Neural cell (in vitro differentiated cells): ENCODE data around the gene CBX2. TPM values are rescaled to one million over a fixed set of nuclear protein-coding genes. Genes with fewer than 3 reads are reported as not detected.

ENCODE experiments used
- H2AFZ ChIP-seq: fragments of 200-600, 300-800 bp; sonication (generic), shearing (Covaris generic); 2 replicates; pipeline ENCODE4 v1.6.0; 2014; ENCODE audit warnings: low read depth, mild to moderate bottlenecking, antibody characterized with exemption, low read length, moderate library complexity
- H3F3A ChIP-seq: fragments of 200-600 bp; shearing (Covaris generic); 2 replicates; pipeline ENCODE4 v1.6.1; 2016; ENCODE audit warnings: mild to moderate bottlenecking, moderate library complexity, mixed read lengths, antibody characterized with exemption, low read length; ENCODE audit not compliant: insufficient read depth, poor library complexity, severe bottlenecking
- H3K27ac ChIP-seq: fragments of 200-600, 300-800 bp; sonication (generic), shearing (Covaris generic); 2 replicates; pipeline ENCODE4 v1.5.1; 2014; ENCODE audit warnings: mild to moderate bottlenecking, low read length, moderate library complexity
- H3K27me3 ChIP-seq: fragments of 300-800, 200-600 bp; sonication (generic), shearing (Covaris generic); 2 replicates; pipeline ENCODE4 v1.6.0; 2014; ENCODE audit warnings: mild to moderate bottlenecking, low read depth, low read length, moderate library complexity; ENCODE audit not compliant: insufficient read depth
- H3K36me3 ChIP-seq: fragments of 300-800, 200-600 bp; sonication (generic), shearing (Covaris generic); 2 replicates; pipeline ENCODE4 v1.5.1; 2014; ENCODE audit warnings: mild to moderate bottlenecking, antibody characterized with exemption, low read length, moderate library complexity; ENCODE audit not compliant: insufficient read depth
- H3K4me2 ChIP-seq: fragments of 300-800, 200-600 bp; sonication (generic), shearing (Covaris generic); 2 replicates; pipeline ENCODE4 v1.6.0; 2014; ENCODE audit warnings: mild to moderate bottlenecking, low read length
- H3K4me3 ChIP-seq: fragments of 300-800, 200-600 bp; sonication (generic), shearing (Covaris generic); 2 replicates; pipeline ENCODE4 v1.5.1; 2014; ENCODE audit warnings: mild to moderate bottlenecking, low read length, moderate library complexity
- H3K79me2 ChIP-seq: fragments of 200-600 bp; shearing (Covaris generic); replicated peaks from 2 replicates; pipeline ENCODE4 v1.6.0; 2014; ENCODE audit warnings: mild to moderate bottlenecking, low read length, moderate library complexity; ENCODE audit not compliant: insufficient read depth
- H3K9ac ChIP-seq: fragments of 300-800, 200-600 bp; sonication (generic), shearing (Covaris generic); 2 replicates; pipeline ENCODE4 v1.6.1; 2016; ENCODE audit warnings: mild to moderate bottlenecking, low read length, mixed read lengths
- H3K9me2 ChIP-seq: fragments of 200-600 bp; shearing (Covaris generic); 2 replicates; pipeline ENCODE4 v1.6.1; 2016; ENCODE audit warnings: mild to moderate bottlenecking, low read length, mixed read lengths; ENCODE audit not compliant: insufficient read depth
- H3K9me3 ChIP-seq: fragments of 200-600, 300-800 bp; sonication (generic), shearing (Covaris generic); 2 replicates; pipeline ENCODE4 v1.6.1; 2016; ENCODE audit warnings: mild to moderate bottlenecking, mixed run types, low read length, moderate library complexity, mixed read lengths
- H4K20me1 ChIP-seq: fragments of 200-600 bp; shearing (Covaris generic); 2 replicates; pipeline ENCODE4 v1.6.1; 2016; ENCODE audit warnings: mild to moderate bottlenecking, mixed run types; ENCODE audit not compliant: insufficient read depth
- EP300 ChIP-seq: fragments of 450-650 bp; conservative IDR thresholded peaks from 2 replicates; pipeline ENCODE4 v1.6.1; 2014; ENCODE audit warnings: antibody characterized with exemption, mild to moderate bottlenecking, moderate library complexity; ENCODE audit not compliant: poor library complexity, severe bottlenecking
- EZH2 ChIP-seq: fragments of 200-600, 300-800 bp; shearing (Covaris generic), sonication (generic); IDR thresholded peaks from 2 replicates; pipeline ENCODE4 v1.6.1; 2014; ENCODE audit warnings: antibody characterized with exemption, low read length, borderline replicate concordance, mild to moderate bottlenecking; ENCODE audit not compliant: insufficient read depth, poor library complexity, severe bottlenecking
- MXI1 ChIP-seq: fragments of 450-650 bp; conservative IDR thresholded peaks from 2 replicates; pipeline ENCODE4 v1.6.1; 2014; ENCODE audit warnings: antibody characterized with exemption, mild to moderate bottlenecking; ENCODE audit not compliant: poor library complexity, severe bottlenecking
- POLR2AphosphoS5 ChIP-seq: IDR thresholded peaks from 2 replicates; pipeline ENCODE4 v1.6.1; 2012
- RAD21 ChIP-seq: fragments of 450-650 bp; conservative IDR thresholded peaks from 2 replicates; pipeline ENCODE4 v1.6.1; 2014; ENCODE audit warnings: antibody characterized with exemption, mild to moderate bottlenecking, moderate library complexity
- SMC3 ChIP-seq: fragments of 450-650 bp; conservative IDR thresholded peaks from 2 replicates; pipeline ENCODE4 v1.6.1; 2014; ENCODE audit warnings: antibody characterized with exemption, mild to moderate bottlenecking, moderate library complexity; ENCODE audit not compliant: poor library complexity
- TAF1 ChIP-seq: IDR thresholded peaks from 2 replicates; pipeline ENCODE4 v1.6.1; 2012; ENCODE audit warnings: low read depth
- polyA plus RNA-seq: library from polyadenylated mRNA; depleted of rRNA; stranded (reverse); fragments of >200 nt; gene quantifications from 2 replicates; pipeline ENCODE4 v1.2.3, GENCODE V29; 2014
- TF ChIP-seq, protein P1 (sequence below): fragments of 450-650 bp; IDR thresholded peaks from 2 replicates; pipeline ENCODE4 v1.5.1; 2014; ENCODE audit warnings: antibody characterized with exemption, mild to moderate bottlenecking, moderate library complexity; ENCODE audit not compliant: poor library complexity, severe bottlenecking
- TF ChIP-seq, protein P2 (sequence below): IDR thresholded peaks from 2 replicates; pipeline ENCODE4 v1.6.1; 2012; ENCODE audit warnings: borderline replicate concordance

Gene CBX2
- polyA plus RNA-seq, 1 donor from 2014 or later, result 16.9 TPM

DNA sequence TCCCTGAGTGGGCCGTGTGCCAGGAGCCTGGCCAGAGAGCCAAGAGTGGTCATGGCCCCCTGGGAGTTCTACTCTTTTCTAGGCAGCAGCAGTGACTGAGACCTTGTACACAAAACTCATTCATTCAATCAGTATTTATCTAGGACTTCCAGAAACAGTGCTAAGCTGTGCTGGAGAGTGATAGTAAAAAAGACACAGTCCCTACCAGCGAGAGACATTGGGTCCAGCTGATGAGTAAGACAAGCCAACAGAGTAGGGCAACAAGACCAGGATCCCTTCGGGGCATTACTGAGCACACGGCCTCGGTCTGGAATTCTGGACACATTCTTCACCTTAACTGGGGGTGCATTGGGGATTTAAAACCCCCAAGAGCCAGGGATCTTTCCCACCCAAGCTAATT lies 41.1 kb downstream of the CBX2 start:
- H2AFZ ChIP-seq, result no peak overlapping the region
- TF ChIP-seq MXI1 (no peak), EP300 (no peak), TAF1 (no peak), POLR2AphosphoS5 (no peak), SMC3 (no peak), EZH2 (no peak), RAD21 (no peak)
- TF ChIP-seq, protein P1, sequence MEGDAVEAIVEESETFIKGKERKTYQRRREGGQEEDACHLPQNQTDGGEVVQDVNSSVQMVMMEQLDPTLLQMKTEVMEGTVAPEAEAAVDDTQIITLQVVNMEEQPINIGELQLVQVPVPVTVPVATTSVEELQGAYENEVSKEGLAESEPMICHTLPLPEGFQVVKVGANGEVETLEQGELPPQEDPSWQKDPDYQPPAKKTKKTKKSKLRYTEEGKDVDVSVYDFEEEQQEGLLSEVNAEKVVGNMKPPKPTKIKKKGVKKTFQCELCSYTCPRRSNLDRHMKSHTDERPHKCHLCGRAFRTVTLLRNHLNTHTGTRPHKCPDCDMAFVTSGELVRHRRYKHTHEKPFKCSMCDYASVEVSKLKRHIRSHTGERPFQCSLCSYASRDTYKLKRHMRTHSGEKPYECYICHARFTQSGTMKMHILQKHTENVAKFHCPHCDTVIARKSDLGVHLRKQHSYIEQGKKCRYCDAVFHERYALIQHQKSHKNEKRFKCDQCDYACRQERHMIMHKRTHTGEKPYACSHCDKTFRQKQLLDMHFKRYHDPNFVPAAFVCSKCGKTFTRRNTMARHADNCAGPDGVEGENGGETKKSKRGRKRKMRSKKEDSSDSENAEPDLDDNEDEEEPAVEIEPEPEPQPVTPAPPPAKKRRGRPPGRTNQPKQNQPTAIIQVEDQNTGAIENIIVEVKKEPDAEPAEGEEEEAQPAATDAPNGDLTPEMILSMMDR, result no peak
- TF ChIP-seq, protein P2, sequence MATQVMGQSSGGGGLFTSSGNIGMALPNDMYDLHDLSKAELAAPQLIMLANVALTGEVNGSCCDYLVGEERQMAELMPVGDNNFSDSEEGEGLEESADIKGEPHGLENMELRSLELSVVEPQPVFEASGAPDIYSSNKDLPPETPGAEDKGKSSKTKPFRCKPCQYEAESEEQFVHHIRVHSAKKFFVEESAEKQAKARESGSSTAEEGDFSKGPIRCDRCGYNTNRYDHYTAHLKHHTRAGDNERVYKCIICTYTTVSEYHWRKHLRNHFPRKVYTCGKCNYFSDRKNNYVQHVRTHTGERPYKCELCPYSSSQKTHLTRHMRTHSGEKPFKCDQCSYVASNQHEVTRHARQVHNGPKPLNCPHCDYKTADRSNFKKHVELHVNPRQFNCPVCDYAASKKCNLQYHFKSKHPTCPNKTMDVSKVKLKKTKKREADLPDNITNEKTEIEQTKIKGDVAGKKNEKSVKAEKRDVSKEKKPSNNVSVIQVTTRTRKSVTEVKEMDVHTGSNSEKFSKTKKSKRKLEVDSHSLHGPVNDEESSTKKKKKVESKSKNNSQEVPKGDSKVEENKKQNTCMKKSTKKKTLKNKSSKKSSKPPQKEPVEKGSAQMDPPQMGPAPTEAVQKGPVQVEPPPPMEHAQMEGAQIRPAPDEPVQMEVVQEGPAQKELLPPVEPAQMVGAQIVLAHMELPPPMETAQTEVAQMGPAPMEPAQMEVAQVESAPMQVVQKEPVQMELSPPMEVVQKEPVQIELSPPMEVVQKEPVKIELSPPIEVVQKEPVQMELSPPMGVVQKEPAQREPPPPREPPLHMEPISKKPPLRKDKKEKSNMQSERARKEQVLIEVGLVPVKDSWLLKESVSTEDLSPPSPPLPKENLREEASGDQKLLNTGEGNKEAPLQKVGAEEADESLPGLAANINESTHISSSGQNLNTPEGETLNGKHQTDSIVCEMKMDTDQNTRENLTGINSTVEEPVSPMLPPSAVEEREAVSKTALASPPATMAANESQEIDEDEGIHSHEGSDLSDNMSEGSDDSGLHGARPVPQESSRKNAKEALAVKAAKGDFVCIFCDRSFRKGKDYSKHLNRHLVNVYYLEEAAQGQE, result no peak
- no peaks in the 10 kb centered on the region for H3K9me2 ChIP-seq
- H3K9me3 ChIP-seq, result no peaks in the 10 kb centered on the region
- no peak overlapping the region for H3K9ac ChIP-seq
- H3K36me3 ChIP-seq, result no peaks in the 10 kb centered on the region
- H4K20me1 ChIP-seq, result no peaks in the 10 kb centered on the region
- H3K4me3 ChIP-seq, result no peak overlapping the region
- no peaks in the 10 kb centered on the region for H3F3A ChIP-seq
- no peaks in the 10 kb centered on the region for H3K79me2 ChIP-seq
- H3K27ac ChIP-seq, result no peak overlapping the region
- H3K27me3 ChIP-seq, result peaks cover 37% of the 10 kb centered on the region
- no peak overlapping the region for H3K4me2 ChIP-seq

DNA sequence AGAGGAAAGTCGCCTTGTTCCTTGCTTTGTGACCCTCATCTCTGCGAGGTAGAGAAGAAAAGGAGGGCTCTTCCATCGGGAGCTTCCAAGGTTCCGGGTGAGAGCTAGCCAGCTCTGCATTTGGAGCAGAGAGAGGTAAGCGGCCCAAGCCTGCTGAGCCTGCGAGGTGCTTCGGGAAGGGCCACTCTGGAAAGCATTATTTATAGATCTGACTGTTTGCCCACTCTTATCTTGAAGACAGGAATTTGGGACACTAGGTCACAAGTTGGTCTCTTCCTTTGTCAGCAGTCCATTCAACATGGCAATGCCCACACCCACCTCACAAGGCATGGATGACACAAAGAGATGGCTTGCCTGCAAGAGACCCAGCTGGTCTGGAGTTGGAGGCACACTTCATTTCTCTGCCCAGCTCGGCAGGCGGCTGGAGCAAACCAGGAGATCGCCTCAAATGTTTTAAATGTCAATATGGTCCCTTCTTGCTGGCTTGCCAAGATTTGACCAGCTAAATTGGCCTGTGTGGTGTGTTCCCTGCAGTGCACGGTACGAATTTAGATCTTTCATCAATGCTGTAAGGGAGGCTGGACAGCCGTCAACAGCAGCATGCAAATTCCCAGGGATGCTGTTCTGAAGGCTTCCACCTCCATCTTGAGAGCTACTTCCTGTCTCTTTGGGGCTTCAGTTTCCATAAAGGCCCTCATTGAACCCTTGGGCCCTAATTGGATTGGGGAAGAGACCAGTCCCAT lies 41.8 kb downstream of the CBX2 start:
- Histone ChIP-seq H3K27me3 (peaks cover 31% of the 10 kb centered on the region), H3K27ac (no peak overlapping the region), H3K79me2 (no peaks in the 10 kb centered on the region)

More for the DNA sequence above, 41.8 kb downstream of the CBX2 start:
- H3K9me2 ChIP-seq, result no peaks in the 10 kb centered on the region
- H3K36me3 ChIP-seq, result no peaks in the 10 kb centered on the region
- H3K4me3 ChIP-seq, result no peak overlapping the region
- H3K4me2 ChIP-seq, result no peak overlapping the region
- no peaks in the 10 kb centered on the region for H3K9me3 ChIP-seq
- no peak overlapping the region for H2AFZ ChIP-seq
- TF ChIP-seq TAF1, result no peak
- TF ChIP-seq SMC3, result no peak
- TF ChIP-seq, protein P2, result no peak
- TF ChIP-seq, protein P1, result no peak
- TF ChIP-seq MXI1, result no peak
- TF ChIP-seq EP300, result no peak
- H3F3A ChIP-seq, result no peaks in the 10 kb centered on the region
- H3K9ac ChIP-seq, result no peak overlapping the region
- H4K20me1 ChIP-seq, result no peaks in the 10 kb centered on the region
